Fibroblast of skin of back (primary cell): ENCODE measurements around the gene ATR.

Source experiments
- DNase-seq: peaks from one replicate; pipeline ENCODE4 v3.0.0-alpha.2; 2013

Gene ATR

GRCh38 chr3:142507241-142507640 is 71.3 kb downstream of the ATR start:
- peak; percentile 32 for DNase-seq

GRCh38 chr3:142502187-142502985 is 76.1 kb downstream of the ATR start:
- DNase-seq = no peak

- DNase-seq = peak; percentile 82
These were observed 77.3 kb downstream of the ATR start for GRCh38 chr3:142501004-142501926.

GRCh38 chr3:142500211-142500610 is 78.3 kb downstream of the ATR start:
- DNase-seq = no peak

- no peak for DNase-seq
These were observed 79.9 kb downstream of the ATR start for GRCh38 chr3:142498397-142499180.

GRCh38 chr3:142497729-142498128 is 80.8 kb downstream of the ATR start:
- no peak for DNase-seq

- no peak for DNase-seq
These were observed 83.4 kb downstream of the ATR start for GRCh38 chr3:142495103-142495502.

GRCh38 chr3:142492184-142492583 is 86.3 kb downstream of the ATR start:
- no peak for DNase-seq

GRCh38 chr3:142489572-142490323 is 88.8 kb downstream of the ATR start:
- DNase-seq = no peak

- no peak for DNase-seq
These were observed 93.6 kb downstream of the ATR start for GRCh38 chr3:142484912-142485435.

GRCh38 chr3:142481196-142481595 is 97.3 kb downstream of the ATR start:
- DNase-seq = no peak

- no peak for DNase-seq
These were observed 107.7 kb downstream of the ATR start for GRCh38 chr3:142470826-142471225.

- DNase-seq = no peak
These were observed 110.1 kb downstream of the ATR start for GRCh38 chr3:142468456-142468855.

GRCh38 chr3:142467768-142468167 is 110.8 kb downstream of the ATR start:
- DNase-seq = no peak

- no peak for DNase-seq
These were observed 117.8 kb downstream of the ATR start for GRCh38 chr3:142460689-142461088.

GRCh38 chr3:142459929-142460328 is 118.6 kb downstream of the ATR start:
- DNase-seq = no peak

- peak; percentile 4 for DNase-seq
These were observed 119.4 kb downstream of the ATR start for GRCh38 chr3:142459096-142459495.

GRCh38 chr3:142450881-142451280 is 127.7 kb downstream of the ATR start:
- DNase-seq = no peak

GRCh38 chr3:142450189-142450588 is 128.3 kb downstream of the ATR start:
- no peak for DNase-seq

GRCh38 chr3:142447852-142448823 is 130.4 kb downstream of the ATR start, which contains the start of gene XRN1:
TSS of gene XRN1 (minus strand) at chr3:142448037. CDS start at chr3:142447944, 93 bp downstream.
- DNase-seq = peak; percentile 92
